ENCODE data around the gene TPCN1. TPM values are rescaled to one million over a fixed set of nuclear protein-coding genes. Genes with fewer than 3 reads are reported as not detected.

Gene TPCN1
- total RNA-seq, 3 donors from 2014 or later (not counting 1 experiment from before 2014, with no cell fraction given), result 7.2 to 21.4 (median 10.7) TPM

- 91% methylated on average over 5 of the region's 5 CpGs for WGBS (ENCODE audit: insufficient coverage)
- H3K4me3 Mint-ChIP-seq, result no peak overlapping the region
- Histone ChIP-seq H3K27ac (ENCODE audit: low read length) (no peak overlapping the region), H3K4me1 (ENCODE audit: control insufficient read depth, insufficient read depth, low read length) (peaks cover 9% of the 10 kb centered on the region), H3K4me3 (ENCODE audit: low read length) (no peak overlapping the region), H3K9me3 (ENCODE audit: control insufficient read depth, insufficient read depth, low read length) (no peaks in the 10 kb centered on the region), H3K36me3 (ENCODE audit: control insufficient read depth, insufficient read depth, low read length) (no peaks in the 10 kb centered on the region), H3K27me3 (ENCODE audit: control insufficient read depth, insufficient read depth, low read length) (no peaks in the 10 kb centered on the region)
- TF ChIP-seq CTCF (IDR thresholded peaks at IDR 0.05), result no peak
- no peak for ATAC-seq
- H3K9me3 Mint-ChIP-seq, result no peaks in the 10 kb centered on the region
- no peaks in the 10 kb centered on the region for H3K36me3 Mint-ChIP-seq
- no peak overlapping the region for H3K27ac Mint-ChIP-seq
- no peak for DNase-seq
- intact Hi-C loops (cut with micrococcal nuclease), result no loop called here
- H3K27me3 Mint-ChIP-seq (ENCODE audit: low read depth in 2 of 2), result no peaks in the 10 kb centered on the region
- H3K4me1 Mint-ChIP-seq, result peaks cover 0 to 4% of the 10 kb centered on the region in 2 donors
These were observed 22.8 kb downstream of the TPCN1 start for GRCh38 chr12:113244047-113244460.

- Histone ChIP-seq H3K9me3 (ENCODE audit: control insufficient read depth, insufficient read depth, low read length) (no peaks in the 10 kb centered on the region), H3K27me3 (ENCODE audit: control insufficient read depth, insufficient read depth, low read length) (no peaks in the 10 kb centered on the region), H3K4me3 (ENCODE audit: low read length) (no peak overlapping the region), H3K36me3 (ENCODE audit: control insufficient read depth, insufficient read depth, low read length) (no peaks in the 10 kb centered on the region), H3K4me1 (ENCODE audit: control insufficient read depth, insufficient read depth, low read length) (peaks cover 9% of the 10 kb centered on the region), H3K27ac (ENCODE audit: low read length) (no peak overlapping the region)
- H3K4me3 Mint-ChIP-seq, result no peak overlapping the region
- peaks cover 0 to 4% of the 10 kb centered on the region in 2 donors for H3K4me1 Mint-ChIP-seq
- no peak for TF ChIP-seq CTCF (IDR thresholded peaks at IDR 0.05)
- ATAC-seq (no peak), DNase-seq (no peak)
- no peak overlapping the region for H3K27ac Mint-ChIP-seq
- no peaks in the 10 kb centered on the region for H3K36me3 Mint-ChIP-seq
- intact Hi-C loops (cut with micrococcal nuclease), result no loop called here
- 97% methylated on average over 16 of the region's 16 CpGs for WGBS (ENCODE audit: insufficient coverage)
- H3K27me3 Mint-ChIP-seq (ENCODE audit: low read depth in 2 of 2), result no peaks in the 10 kb centered on the region
- no peaks in the 10 kb centered on the region for H3K9me3 Mint-ChIP-seq
These were observed 23.3 kb downstream of the TPCN1 start for GRCh38 chr12:113244478-113244958.

GRCh38 chr12:113245695-113246477 is 24.6 kb downstream of the TPCN1 start:
- WGBS (ENCODE audit: insufficient coverage), result 77% methylated on average over 19 of the region's 19 CpGs
- no peak for DNase-seq
- H3K27ac Mint-ChIP-seq, result no peak overlapping the region
- Histone ChIP-seq H3K36me3 (ENCODE audit: control insufficient read depth, insufficient read depth, low read length) (no peaks in the 10 kb centered on the region), H3K4me3 (ENCODE audit: low read length) (no peak overlapping the region), H3K27ac (ENCODE audit: low read length) (no peak overlapping the region), H3K9me3 (ENCODE audit: control insufficient read depth, insufficient read depth, low read length) (no peaks in the 10 kb centered on the region), H3K27me3 (ENCODE audit: control insufficient read depth, insufficient read depth, low read length) (no peaks in the 10 kb centered on the region), H3K4me1 (ENCODE audit: control insufficient read depth, insufficient read depth, low read length) (peaks cover 7% of the 10 kb centered on the region)
- H3K9me3 Mint-ChIP-seq, result no peaks in the 10 kb centered on the region
- no peaks in the 10 kb centered on the region for H3K36me3 Mint-ChIP-seq
- H3K4me1 Mint-ChIP-seq, result no peaks in the 10 kb centered on the region
- no peak for ATAC-seq
- no peak overlapping the region for H3K4me3 Mint-ChIP-seq
- intact Hi-C loops (cut with micrococcal nuclease), result no loop called here
- no peaks in the 10 kb centered on the region for H3K27me3 Mint-ChIP-seq (ENCODE audit: low read depth in 2 of 2)
- no peak for TF ChIP-seq CTCF (IDR thresholded peaks at IDR 0.05)

Measured in natural killer cell (primary cell).